HL-60 (cell line): ENCODE results near the gene ANKRD55.
A peak's percentile ranks its signal among the peaks of the same experiment; 100 is the strongest.
"Not testable (repeated sequence)": the region's sequence is repeated elsewhere in the genome, so short reads cannot be mapped to it uniquely, and the experiment has no call there.

Experiments used
- DNase-seq, 2 experiments: peaks; one replicate each; pipeline ENCODE4 v3.0.0-alpha.2; 2010 to 2020; ENCODE audit warnings: low read depth in 1 of 2, low spot score in 1 of 2
- H3K27ac ChIP-seq: fragments of 250-450 bp; sonication (Bioruptor Pico); replicated peaks from 2 replicates; pipeline ENCODE4 v1.5.1; 2020; ENCODE audit warnings: mild to moderate bottlenecking, moderate library complexity
- H3K27me3 ChIP-seq: fragments of 250-450 bp; sonication (Bioruptor Pico); 2 replicates; pipeline ENCODE4 v1.5.1; 2021; ENCODE audit warnings: mild to moderate bottlenecking, moderate library complexity; ENCODE audit not compliant: insufficient read depth, poor library complexity, severe bottlenecking
- H3K4me3 ChIP-seq: replicated peaks from 2 replicates; pipeline ENCODE4 v1.5.1; 2011; ENCODE audit warnings: mild to moderate bottlenecking, control low read depth, low read length; ENCODE audit not compliant: insufficient read depth
- GABPA ChIP-seq: IDR thresholded peaks from 2 replicates; pipeline ENCODE4 v1.6.1; 2012; ENCODE audit warnings: low read depth
- POLR2AphosphoS5 ChIP-seq: IDR thresholded peaks from 2 replicates; pipeline ENCODE4 v1.6.1; 2012; ENCODE audit warnings: low read depth
- SPI1 ChIP-seq: IDR thresholded peaks from 2 replicates; pipeline ENCODE4 v1.6.1; 2012; ENCODE audit warnings: low read depth, mild to moderate bottlenecking, borderline replicate concordance
- TF ChIP-seq, protein P1 (sequence below): IDR thresholded peaks from 2 replicates; pipeline ENCODE4 v1.6.1; 2012; ENCODE audit warnings: low read depth; ENCODE audit not compliant: insufficient replicate concordance
- TF ChIP-seq, protein P2 (sequence below): IDR thresholded peaks from one replicate; pipeline ENCODE4 v1.5.1; 2011; ENCODE audit warnings: low read length, control low read depth, inconsistent platforms; ENCODE audit not compliant: insufficient read depth

ANKRD55 gene

DNA sequence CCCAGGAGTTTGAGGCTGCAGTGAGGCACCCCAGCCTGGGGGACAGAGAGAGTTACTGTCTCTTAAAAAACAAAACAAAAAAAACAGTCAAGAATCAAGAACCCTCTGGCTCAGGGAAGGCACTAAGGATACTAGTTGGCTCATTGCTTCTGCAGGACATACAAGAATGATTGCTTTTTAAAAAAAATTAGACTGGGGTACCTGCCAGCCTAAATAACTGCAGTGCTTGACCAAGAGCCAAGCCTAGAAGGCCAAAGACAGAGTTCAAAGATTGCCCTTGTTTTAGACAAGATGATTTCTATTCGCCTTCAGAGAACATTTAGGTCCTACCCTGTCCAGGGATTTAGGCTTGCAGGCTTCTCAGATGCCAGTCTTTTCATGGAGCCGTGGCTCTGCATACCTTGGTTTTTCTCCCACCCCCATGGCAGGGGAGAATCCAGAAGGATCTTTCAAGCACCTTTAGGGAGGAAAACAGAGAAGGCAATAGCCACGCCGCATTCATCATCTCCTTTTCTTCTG, 144.6 kb downstream of the ANKRD55 start:
- DNase-seq, result no peak
- no peaks in the 10 kb centered on the region for H3K27me3 ChIP-seq
- H3K4me3 ChIP-seq, result no peak overlapping the region
- no peak overlapping the region for H3K27ac ChIP-seq
- TF ChIP-seq SPI1, result no peak
- TF ChIP-seq, protein P1, sequence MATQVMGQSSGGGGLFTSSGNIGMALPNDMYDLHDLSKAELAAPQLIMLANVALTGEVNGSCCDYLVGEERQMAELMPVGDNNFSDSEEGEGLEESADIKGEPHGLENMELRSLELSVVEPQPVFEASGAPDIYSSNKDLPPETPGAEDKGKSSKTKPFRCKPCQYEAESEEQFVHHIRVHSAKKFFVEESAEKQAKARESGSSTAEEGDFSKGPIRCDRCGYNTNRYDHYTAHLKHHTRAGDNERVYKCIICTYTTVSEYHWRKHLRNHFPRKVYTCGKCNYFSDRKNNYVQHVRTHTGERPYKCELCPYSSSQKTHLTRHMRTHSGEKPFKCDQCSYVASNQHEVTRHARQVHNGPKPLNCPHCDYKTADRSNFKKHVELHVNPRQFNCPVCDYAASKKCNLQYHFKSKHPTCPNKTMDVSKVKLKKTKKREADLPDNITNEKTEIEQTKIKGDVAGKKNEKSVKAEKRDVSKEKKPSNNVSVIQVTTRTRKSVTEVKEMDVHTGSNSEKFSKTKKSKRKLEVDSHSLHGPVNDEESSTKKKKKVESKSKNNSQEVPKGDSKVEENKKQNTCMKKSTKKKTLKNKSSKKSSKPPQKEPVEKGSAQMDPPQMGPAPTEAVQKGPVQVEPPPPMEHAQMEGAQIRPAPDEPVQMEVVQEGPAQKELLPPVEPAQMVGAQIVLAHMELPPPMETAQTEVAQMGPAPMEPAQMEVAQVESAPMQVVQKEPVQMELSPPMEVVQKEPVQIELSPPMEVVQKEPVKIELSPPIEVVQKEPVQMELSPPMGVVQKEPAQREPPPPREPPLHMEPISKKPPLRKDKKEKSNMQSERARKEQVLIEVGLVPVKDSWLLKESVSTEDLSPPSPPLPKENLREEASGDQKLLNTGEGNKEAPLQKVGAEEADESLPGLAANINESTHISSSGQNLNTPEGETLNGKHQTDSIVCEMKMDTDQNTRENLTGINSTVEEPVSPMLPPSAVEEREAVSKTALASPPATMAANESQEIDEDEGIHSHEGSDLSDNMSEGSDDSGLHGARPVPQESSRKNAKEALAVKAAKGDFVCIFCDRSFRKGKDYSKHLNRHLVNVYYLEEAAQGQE, result no peak
- TF ChIP-seq GABPA, result no peak
- TF ChIP-seq, protein P2, sequence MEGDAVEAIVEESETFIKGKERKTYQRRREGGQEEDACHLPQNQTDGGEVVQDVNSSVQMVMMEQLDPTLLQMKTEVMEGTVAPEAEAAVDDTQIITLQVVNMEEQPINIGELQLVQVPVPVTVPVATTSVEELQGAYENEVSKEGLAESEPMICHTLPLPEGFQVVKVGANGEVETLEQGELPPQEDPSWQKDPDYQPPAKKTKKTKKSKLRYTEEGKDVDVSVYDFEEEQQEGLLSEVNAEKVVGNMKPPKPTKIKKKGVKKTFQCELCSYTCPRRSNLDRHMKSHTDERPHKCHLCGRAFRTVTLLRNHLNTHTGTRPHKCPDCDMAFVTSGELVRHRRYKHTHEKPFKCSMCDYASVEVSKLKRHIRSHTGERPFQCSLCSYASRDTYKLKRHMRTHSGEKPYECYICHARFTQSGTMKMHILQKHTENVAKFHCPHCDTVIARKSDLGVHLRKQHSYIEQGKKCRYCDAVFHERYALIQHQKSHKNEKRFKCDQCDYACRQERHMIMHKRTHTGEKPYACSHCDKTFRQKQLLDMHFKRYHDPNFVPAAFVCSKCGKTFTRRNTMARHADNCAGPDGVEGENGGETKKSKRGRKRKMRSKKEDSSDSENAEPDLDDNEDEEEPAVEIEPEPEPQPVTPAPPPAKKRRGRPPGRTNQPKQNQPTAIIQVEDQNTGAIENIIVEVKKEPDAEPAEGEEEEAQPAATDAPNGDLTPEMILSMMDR, result no peak
- no peak for TF ChIP-seq POLR2AphosphoS5

DNA sequence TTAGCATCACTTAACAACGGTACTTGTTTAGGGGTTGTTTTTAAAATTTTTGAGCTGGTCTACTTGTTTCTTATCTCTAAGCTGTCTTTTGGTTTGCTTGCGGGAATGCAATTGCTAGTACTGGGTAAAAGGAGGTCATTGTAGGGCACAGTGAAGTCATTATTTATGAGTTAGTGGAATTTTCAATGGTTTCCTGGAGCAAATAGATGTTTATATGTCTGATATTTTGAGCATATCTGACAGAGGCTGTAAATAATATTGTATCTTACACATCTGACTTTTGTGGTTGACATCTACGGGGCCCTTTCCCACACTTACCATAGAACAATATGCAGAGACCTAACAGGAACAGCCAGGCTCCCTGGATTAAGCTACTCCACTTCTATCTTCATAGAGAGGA, 147.9 kb downstream of the ANKRD55 start:
- H3K27me3 ChIP-seq, result no peaks in the 10 kb centered on the region
- no peak for TF ChIP-seq SPI1
- TF ChIP-seq, protein P2, result no peak
- TF ChIP-seq, protein P1, result no peak
- TF ChIP-seq GABPA, result no peak
- no peak for TF ChIP-seq POLR2AphosphoS5
- no peak overlapping the region for H3K4me3 ChIP-seq
- DNase-seq, result no peak
- no peak overlapping the region for H3K27ac ChIP-seq

DNA sequence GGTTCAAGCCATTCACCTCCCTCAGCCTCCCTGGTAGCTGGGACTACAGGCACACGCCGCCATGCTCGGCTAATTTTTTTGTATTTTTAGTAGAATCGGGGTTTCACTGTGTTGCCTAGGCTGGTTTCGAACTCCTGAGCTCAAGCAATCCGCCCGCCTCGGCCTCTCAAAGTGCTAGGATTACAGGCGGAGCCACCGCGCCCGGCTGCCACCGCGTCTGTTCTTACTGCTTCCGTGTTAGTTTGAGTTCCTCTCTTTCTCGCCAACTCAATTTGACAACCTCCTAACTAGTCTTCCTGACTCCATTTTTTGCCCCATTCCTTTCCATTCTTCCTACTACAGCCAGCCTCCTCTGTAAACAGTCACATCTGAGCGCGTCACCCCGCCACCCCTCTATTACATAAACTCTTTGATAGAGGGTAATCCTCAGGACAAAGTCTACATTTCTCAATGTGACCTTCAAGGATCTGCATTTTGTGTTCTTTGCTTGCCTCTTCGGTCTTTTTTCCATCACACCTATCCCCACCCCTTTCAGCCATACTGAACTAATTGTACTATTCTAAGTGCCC, 149.8 kb downstream of the ANKRD55 start:
- H3K27me3 ChIP-seq, result no peaks in the 10 kb centered on the region
- no peak for DNase-seq
- H3K4me3 ChIP-seq, result no peak overlapping the region
- no peak overlapping the region for H3K27ac ChIP-seq
- no peak for TF ChIP-seq GABPA
- TF ChIP-seq, protein P2, result no peak
- TF ChIP-seq SPI1, result no peak
- TF ChIP-seq, protein P1, result no peak
- no peak for TF ChIP-seq POLR2AphosphoS5

DNA sequence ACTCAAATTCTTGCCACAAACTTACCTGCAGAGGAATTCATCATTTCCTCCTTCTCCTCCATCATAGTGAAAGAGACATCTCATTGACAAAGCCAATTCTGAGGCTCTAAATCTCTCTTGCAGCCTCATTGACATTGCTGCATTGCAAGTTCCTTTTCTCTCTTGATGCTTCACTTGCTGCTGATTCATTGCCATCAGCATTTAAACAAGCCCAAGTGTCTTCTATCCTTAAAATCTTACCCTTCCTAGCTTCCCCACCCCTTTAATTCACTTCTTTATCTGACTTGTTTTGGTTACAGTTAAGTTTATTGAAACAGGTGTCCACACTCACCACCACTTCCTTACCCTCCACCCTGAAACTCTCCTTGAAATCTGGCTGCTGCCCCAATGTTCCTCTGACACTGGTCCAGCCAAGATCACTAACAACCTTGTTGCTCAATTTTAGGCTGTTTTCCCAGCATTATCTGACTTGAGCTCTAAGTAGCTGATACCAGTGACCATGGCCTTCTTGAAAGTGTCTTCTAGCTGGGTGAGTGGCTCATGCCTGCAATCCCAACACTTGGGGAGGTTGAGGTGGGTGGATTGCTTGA, 152.0 kb downstream of the ANKRD55 start:
- not testable (repeated sequence) for H3K27ac ChIP-seq, H3K27me3 ChIP-seq, H3K4me3 ChIP-seq
- DNase-seq, result peak in 1 of 2 experiments; percentile 4
